NCI-H2227 treated with DMSO at 0.1 percent for 48 hours (cell line): ENCODE data around the gene DLEC1.

Experiments used
- DNase-seq: peaks from one replicate; lab custom pipeline; 2025; lab: John Stamatoyannopoulos, UW

Gene DLEC1

DNA sequence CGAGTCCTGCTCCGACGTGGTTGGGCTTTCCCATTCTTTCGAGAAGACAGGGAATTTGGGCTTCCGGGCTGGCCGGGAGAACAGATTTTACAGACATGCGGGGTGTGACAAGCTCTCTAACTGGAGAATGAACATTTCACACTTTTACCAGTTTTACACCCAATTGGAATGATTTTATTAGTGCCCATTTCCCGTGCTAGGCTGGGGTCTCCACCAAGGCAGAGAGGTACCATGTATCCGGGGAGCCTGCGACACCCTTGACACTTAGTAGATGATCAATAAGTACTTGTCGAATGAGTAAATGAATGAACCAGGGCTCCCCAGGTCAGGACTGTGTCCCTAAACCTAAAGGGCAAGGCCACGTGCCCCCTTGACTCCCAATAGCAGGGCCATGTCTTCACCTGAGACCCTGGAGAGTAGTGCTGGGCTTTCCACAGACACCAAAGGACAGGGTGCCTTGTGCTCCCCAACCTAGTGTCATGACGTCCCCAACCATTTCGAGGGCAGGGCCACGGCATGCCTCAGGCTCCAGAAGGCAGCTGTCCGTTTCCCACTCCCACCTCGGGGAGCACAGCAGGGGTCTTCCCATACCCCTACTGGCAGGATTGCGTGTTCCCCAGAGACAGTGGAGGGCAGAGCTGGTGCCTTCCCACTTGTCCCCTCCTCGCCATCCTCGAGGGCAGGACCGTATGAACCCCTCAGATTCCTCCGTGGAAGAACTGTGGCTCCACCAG lies 98.8 kb downstream of the DLEC1 start:
- DNase-seq, result no peak

GRCh38 chr3:38138349-38139190 lies 99.6 kb downstream of the DLEC1 start, which contains the start of gene MYD88:
MYD88 (plus strand) TSS chr3:38138661; CDS start chr3:38138701, 40 bp downstream.
- DNase-seq, result peak; percentile 27

DNA sequence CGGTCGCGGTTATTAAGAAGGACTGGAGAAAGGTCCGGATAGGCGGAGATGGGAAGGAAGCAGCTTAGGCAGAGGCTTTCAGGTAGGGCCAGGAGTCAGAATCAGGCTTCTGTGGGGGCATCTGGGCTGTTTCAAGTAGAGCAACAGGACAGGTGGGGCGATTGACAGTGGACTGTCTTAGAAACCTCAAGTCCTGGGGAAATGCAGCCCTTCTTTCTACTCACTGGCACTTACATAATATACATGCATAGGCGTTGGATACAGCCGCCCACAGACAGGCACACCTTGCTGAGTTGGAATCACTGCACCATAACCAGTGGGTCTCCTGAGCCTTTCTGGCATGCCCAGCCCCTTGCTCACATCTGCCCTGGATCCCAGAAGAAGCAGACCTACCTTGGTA lies 100.2 kb downstream of the DLEC1 start:
- no peak for DNase-seq

- DNase-seq, result no peak
Observed at GRCh38 chr3:38139652-38140051, 100.6 kb downstream of the DLEC1 start.

DNA sequence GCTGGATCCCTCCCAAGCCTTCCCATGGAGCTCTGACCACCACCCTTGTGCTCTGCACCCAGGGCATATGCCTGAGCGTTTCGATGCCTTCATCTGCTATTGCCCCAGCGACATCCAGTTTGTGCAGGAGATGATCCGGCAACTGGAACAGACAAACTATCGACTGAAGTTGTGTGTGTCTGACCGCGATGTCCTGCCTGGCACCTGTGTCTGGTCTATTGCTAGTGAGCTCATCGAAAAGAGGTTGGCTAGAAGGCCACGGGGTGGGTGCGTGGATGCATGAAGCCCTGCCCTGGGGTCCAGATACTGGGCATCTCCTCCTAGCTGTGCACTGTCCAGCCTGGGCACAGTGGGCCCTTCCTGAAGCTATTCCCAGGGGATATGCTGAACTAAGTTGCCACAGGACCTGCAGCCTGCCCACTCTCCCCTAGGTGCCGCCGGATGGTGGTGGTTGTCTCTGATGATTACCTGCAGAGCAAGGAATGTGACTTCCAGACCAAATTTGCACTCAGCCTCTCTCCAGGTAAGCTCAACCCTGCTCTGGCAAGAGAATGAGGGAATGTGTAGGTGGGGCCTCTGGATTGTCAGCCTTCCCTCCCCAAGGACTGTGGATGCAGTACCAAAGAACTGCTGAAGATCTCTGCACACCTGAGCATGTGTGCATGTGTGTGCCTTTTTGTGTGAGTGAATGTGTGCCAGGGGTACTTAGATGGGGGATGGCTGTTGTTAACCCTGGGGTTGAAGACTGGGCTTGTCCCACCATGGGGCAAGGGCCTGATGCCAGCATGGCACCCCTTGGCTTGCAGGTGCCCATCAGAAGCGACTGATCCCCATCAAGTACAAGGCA lies 101.5 kb downstream of the DLEC1 start:
- no peak for DNase-seq

DNA sequence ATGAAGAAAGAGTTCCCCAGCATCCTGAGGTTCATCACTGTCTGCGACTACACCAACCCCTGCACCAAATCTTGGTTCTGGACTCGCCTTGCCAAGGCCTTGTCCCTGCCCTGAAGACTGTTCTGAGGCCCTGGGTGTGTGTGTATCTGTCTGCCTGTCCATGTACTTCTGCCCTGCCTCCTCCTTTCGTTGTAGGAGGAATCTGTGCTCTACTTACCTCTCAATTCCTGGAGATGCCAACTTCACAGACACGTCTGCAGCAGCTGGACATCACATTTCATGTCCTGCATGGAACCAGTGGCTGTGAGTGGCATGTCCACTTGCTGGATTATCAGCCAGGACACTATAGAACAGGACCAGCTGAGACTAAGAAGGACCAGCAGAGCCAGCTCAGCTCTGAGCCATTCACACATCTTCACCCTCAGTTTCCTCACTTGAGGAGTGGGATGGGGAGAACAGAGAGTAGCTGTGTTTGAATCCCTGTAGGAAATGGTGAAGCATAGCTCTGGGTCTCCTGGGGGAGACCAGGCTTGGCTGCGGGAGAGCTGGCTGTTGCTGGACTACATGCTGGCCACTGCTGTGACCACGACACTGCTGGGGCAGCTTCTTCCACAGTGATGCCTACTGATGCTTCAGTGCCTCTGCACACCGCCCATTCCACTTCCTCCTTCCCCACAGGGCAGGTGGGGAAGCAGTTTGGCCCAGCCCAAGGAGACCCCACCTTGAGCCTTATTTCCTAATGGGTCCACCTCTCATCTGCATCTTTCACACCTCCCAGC lies 102.4 kb downstream of the DLEC1 start:
- DNase-seq, result no peak

GRCh38 chr3:38141952-38142273 lies 102.9 kb downstream of the DLEC1 start:
- DNase-seq, result no peak

DNA sequence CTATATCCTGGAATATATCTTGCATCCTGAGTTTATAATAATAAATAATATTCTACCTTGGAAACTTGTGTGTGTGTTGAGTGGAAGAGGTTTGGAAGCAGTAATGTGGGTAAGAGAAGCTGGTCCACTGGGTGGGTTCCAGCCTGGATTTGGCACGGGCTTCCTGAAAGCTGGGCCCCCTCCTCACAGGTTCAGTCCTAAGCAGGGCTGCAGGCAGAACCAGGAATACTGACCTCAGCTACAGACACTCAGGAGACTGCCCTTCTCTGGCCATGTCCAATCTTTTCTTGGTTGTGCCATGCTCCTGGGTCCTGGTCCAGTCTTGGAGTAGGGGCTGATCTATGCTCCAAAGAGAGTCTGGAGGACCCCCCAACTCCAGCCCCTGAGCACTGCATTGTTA lies 104.0 kb downstream of the DLEC1 start:
- DNase-seq, result no peak

DNA sequence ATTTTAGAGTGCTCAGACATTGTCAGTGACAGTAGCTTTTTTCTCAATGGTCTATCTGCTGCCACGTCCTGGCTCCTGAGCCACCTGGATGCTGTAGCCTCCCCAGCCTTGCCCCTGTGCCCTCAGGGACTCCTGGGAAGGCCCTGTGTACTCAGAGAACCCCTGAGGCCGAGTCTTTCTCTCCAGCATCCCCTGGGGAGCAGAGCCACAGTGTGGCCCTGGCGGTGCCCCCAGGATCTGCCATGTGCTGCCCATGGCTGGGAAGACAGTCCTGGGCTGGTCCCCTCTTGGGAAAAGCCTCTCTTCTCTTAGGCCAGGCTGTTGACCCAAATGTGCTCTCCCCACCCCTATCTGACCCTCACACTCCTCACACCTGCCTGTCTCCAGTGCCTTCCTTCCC lies 104.5 kb downstream of the DLEC1 start:
- DNase-seq, result no peak

DNA sequence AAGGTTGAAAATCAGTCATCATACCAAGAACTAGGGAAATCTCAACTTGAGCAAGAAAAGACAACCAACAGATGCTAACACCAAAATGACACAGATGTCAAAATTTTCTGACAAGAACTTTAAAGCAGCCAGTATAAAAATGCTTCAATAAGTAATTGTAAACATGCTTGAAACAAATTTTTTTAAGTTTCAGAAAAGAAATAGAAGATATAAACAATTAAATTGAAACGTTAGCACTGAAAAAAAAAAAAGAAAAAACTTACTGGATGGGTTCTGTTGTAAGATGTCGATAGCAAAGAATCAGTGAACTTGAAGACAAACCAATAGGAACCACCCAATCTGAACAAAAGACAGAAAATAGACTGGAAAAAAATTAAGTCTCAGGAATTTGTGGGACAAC lies 107.5 kb downstream of the DLEC1 start:
- DNase-seq, result no peak

GRCh38 chr3:38147421-38147820 lies 108.4 kb downstream of the DLEC1 start:
- no peak for DNase-seq

- no peak for DNase-seq
Observed at GRCh38 chr3:38148311-38148882, 109.4 kb downstream of the DLEC1 start.

GRCh38 chr3:38149708-38150107 lies 110.7 kb downstream of the DLEC1 start:
- DNase-seq, result no peak

- DNase-seq, result no peak
Observed at GRCh38 chr3:38150780-38151528, 111.9 kb downstream of the DLEC1 start.

DNA sequence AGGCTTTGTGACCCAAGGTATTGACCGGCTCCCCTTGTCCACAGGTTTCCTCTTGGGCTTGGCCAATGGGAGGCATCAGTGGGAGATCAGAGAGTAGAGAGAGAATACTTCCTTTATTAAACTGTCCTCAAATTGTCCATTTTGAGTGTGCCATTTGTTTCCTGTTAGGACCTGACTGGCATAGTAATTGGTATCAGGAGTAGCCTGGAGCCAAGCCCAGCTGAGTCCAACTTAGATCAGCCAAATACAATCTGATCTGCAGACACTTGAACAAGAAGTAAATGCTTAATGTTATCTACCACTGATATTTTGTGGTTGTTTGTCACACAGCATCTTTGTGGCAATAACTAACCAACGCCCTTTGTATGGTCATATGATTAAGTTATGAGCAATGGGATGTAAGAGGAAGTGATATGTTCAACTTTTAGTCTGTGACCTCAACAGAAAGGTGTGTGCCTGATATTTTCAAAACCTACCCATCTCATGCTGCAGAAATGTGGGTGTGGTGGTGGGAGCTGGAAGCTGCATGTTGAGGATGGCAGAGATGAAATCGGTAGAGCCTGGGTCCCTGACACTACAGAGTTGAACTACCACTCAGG lies 112.8 kb downstream of the DLEC1 start:
- no peak for DNase-seq

- no peak for DNase-seq
Observed at GRCh38 chr3:38152609-38153008, 113.6 kb downstream of the DLEC1 start.

GRCh38 chr3:38153221-38153620 lies 114.2 kb downstream of the DLEC1 start:
- DNase-seq, result no peak

DNA sequence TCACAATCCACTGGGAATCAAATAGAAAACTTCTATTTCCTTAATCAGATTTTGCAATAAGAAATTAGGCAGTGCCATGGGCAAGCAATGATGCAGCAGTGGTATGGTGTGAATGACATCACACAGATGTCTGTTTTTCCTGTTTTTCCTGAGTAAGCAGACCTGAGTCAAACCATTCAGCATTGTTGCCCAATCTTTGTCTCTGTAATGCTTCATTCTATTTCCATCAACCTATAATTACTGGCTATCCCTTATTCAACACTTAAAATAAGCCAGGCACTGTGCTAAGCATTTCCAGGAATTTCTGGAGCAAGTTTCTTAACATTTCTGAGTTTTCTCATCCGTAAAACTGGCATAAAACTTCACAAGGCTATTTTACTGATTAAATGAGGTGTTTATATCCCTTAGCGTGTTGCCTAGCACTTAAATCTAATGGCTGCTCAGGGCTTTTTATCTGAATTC lies 115.1 kb downstream of the DLEC1 start:
- DNase-seq, result peak; percentile 39

GRCh38 chr3:38154625-38155255 lies 115.7 kb downstream of the DLEC1 start:
- DNase-seq, result no peak

- no peak for DNase-seq
Observed at GRCh38 chr3:38155825-38156224, 116.8 kb downstream of the DLEC1 start.
